ENCODE measurements around the gene FSTL4.

FSTL4 gene

DNA sequence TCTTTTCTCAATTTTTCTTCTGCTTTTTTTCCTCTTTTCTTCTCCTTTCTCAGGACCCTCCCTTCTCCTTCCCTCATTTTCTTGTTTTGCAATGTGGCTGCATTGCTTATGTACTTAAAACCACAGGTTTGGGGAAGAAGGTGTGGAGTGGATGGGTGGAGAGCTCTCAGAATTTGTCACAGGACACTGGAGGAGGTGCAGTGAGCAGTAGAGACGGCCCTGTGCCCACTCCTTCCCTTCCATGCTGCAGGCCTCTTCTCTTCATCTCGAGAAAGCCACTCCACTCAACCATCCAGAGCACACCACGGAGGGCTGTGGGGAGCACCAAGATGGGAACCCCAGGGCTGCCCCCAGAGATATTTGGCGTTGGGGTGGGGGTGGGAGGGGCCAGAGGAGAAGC lies 92.3 kb downstream of the FSTL4 start:
- DNase-seq = no peak

DNA sequence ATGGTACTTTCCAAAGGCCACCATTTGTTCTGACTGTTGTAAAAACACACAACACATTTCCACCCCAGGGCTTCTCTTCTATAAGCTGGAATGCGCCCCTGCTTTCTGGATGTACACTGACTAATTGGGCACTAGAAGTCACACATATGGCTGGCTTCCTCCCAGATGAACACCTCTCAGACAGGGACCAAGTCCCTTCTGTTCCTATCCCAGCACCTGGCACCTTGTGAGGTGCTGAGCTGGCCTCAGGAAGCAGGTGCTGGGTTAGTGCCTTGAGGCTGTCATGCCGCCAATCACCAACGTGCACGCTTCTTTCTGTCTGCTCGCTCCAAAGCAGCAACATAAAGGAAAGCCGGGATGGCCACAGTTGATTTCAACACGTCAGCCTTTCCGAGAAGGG lies 93.2 kb downstream of the FSTL4 start:
- no peak for DNase-seq

DNA sequence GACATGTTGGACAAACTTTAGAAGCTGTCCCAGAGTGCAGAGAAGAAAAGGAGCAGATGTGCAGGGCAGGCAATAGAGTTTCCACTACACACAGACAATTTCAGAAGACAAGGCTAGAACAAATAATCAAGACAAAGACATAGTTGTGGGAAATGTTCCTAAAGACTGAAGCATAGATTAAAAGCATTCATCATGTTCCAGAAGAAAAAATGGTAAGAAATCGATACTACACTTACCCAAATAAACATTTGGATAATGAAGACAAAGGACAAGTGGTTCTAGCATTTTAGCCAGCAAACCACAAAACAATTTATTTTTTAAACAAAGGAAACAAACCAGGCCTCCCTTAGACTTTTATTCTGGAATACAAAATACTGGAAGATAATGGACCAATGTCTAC lies 97.9 kb downstream of the FSTL4 start:
- DNase-seq = no peak

DNA sequence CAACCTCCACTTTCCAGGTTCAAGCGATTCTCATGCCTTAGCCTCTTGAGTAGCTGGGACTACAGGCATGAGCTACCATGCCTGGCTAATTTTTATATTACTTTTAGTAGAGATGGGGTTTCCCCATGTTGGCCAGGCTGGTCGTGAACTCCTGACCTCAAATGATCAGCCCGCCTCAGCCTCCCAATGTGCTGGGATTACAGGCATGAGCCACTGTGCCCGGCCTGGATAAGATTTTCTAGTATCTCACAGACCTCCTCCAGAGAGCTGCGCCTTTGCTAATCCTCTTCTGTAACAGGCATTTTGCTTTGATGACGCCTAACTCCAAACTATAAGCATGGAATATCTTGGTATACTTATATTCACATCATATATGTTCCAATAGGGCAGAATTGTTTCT lies 99.4 kb downstream of the FSTL4 start:
- no peak for DNase-seq

DNA sequence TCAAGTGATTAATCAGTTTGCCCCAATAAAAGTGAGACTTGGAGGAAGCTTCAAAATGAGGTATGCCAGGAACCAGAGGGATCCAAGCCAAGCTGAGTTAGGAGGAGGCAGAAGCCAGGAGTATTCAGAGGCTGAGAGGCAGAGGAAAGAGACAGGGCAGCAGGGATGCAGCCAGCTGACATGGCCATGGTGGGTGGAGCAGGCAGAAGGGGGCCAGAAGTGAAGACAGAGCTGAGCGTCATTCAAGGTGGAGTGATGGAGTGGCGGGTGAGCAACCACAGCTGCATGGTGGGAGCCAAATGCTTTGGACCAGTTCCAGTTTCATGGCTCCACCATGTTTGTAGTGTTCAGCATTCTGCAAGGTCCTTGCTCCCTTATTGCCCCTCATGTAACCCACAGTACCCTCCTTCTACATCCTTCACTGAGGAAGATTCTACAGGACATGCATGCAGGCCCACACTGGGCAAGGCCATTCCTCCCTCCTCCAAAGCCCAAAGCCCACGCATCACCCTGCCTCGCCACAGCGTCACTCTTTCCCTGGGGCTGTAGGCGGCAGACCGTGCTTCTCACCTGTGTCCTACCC lies 100.6 kb downstream of the FSTL4 start:
- DNase-seq = no peak

DNA sequence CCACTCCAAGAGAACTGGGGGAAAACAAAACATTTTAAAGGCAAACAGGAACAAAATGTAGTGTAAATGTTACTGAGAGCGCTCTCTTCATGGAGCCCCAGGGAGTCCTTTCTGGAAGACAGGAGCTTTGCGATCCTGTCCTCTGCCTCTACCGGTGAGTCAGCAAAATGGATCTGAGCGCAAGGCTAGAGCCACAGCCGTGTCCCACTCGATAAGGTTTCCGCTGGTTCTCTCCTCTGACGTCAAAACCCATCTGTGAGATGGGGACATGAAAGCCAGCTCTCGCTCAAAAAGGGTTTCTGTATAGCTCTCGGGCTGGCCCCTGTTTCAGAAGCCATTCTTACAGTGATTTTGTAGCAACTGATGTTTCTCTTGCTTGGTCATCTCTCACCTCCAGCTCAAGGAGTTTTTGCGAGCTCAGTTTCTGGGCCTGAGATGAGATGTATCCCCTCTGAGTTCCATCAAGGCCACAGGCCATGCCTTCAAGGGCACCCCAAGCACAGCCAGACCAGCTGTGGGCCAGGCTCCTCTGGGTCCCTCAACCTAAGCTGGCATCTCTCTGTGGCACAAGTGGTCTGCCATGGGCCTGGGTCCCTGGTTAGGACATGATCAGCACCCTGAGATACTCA lies 101.6 kb downstream of the FSTL4 start:
- DNase-seq = no peak

DNA sequence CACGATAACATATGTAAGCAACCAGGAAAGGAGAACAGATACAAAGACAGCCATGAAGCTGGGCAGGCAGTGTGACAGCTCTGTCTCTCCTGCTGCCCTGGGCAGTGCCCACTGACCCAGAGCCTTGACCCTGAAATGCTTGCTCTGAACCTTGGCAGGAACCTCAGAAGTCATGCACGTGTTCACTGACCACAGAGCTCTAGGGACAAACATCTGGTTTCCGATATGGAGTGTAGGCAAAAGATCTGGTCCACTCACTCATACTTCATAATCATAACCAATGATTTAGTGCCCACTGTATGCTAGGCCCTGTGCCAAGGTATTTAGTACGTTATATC lies 102.6 kb downstream of the FSTL4 start:
- DNase-seq = no peak

DNA sequence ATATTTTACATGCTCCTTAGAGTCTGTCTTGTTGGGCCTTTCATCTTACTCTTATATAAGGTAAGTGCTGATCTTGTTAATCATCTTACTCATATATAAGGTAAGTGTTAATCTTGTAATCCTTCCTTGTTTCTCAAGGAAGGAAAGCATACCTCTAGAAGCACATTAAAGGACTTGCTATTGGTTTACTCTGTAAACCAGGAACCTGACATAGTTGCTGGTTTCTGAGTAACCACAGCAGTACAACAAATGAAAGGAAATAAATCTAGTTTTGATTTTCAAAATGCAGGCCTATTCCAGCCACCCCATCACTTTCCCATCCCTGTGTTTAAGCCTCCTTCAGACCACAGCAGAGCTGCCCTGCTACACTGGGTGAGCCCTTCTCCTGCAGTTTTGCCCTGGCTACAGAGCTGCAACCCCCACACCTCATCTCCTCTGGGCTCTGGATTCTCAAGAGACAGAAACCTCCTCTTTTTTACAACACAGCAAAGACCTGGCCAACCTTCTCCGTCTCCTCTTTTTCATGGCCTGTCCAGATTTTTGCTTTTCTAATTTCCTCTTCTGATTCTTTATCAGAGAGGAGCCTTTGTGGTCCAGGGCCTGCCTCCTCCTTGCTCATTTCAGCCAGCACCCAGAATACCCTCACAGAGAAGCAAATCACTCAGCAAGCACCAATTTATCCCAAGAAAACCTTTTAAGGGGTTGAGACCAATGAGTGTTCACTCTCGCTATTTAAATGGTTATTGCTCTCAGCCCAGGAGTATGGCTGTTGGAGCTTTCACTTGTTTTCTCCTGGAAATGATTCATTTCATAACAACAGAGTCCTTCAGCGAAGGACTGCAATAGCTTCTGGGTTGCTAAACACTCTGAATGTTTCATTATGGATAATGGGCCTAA lies 103.2 kb downstream of the FSTL4 start:
- no peak for DNase-seq

DNA sequence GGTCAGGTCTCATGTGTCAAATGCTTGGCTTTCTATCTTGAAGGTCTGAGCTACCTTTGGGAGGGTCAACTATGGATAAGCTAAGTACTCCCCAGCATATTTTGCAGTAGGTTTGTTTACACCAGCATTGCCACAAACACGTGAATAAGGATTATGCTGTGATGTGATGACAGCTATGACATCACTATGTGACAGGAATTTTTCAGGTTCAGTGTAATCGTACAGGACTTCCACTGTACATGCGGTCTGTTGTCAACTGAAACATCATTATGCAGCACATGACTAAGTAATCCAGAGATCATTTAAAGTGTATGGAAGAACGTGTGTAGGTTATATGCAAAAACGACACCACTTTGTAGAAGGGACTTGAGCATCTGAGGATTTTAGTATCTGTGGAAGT lies 104.0 kb downstream of the FSTL4 start:
- no peak for DNase-seq

DNA sequence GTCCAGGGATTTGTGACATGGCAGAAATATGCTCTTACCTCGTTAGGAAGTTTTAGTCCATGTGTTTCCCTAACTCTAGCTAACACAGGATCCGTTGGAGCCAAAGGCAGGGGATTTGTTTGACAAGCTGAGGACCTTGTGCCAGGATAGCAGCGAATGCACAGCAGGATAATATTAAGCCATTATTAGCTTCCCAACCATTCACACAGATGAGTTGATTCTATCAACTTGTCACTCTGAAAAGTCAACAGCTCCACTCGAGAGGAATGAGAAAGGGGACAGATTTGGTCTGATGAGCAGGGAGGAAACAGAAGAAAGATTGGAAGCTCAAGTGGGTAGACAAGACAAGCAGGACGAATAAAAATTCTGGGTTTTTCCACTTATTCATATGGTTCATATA lies 106.2 kb downstream of the FSTL4 start:
- no peak for DNase-seq

DNA sequence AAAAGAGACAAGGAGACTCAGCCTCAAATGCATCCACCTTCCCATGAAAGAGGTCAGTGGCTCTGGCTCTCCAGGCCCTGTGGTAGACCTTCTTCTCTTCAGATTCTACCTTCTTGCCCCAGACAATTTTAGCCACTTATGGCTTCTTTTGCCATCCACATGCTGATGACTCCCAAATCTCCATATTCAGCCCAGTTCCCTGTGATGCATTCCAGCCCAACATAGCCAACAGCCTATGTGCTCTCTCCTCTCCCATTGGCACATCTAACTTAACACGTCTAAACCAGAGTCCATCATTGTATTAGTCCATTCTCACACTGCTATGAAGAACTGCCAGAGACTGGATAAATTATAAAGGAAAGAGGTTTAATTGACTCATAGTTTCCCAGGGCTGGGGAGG lies 108.8 kb downstream of the FSTL4 start:
- DNase-seq = no peak

DNA sequence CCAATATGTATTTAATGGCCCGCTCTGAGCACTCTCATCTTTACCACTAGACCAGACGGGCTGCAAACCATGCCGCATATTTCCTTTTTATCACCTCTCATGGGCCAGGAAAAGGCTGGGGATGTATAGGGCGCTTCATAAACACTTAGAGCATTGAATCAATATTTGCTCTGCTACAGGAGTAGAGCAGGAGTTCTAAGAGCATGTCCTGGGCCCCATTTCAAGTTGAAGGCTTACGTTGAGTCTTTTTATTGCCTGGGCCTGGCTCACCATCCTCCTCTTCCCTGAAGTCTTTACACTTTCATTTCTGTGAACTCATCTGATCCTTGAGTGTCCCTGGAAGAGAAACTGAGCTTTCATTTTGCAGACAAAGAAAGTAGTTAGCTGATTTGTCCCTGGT lies 112.4 kb downstream of the FSTL4 start:
- no peak for DNase-seq

DNA sequence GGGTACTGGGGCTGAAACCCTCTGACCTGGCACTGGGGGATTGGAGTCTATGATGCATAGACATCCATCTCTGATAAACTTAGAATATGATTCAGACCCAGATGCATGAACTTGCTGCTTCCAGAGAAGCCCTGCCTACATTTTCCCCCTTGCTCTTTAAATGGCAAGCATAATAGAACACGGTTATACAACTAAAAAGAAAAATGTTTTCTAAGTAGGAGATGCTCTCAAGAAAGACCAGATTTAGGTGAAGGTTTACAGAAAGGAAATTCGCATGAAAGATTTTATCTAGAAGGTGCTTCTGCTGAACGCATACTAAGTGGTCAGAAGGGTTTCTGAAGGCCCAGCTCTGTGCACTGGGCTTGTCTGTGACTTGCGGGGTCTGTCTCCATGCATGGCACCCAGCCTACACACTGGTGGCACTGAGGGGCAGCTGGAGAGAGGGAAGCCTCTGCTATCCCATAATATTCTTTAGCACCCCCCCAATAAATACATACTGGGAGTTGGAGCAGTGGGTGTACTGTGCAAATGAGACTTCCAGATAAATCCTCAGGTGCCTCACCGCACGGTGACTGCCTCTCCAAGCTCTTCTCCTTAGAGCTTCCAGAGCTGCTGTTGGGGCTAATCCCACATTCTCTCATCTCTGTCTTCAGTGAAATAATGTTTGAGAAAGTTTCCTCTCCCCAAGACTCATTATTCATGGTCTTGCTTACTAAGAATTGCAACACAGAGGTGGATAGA lies 114.6 kb downstream of the FSTL4 start:
- DNase-seq = peak in 6 of 56 donors; percentile 7 to 35 (median 15)

DNA sequence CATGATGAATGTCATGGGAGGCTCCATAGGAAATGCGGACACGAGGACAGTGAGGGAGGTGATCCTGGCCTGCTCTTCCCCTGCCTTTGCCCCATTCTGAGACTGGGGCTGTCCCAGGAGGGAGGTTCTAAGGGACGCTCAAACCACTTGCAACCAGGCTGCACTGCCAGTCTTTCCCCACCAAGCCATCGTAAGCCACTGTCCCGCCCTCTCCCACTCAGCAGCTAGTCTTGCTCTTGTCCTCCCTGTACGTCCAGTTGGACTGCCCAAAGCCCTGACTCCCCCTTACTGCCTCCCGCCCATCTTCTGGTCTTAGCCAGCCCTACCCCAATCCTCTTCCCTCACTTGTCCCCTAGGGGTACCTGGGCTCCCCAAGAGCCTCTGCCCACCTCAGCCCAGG lies 115.7 kb downstream of the FSTL4 start:
- DNase-seq = no peak

DNA sequence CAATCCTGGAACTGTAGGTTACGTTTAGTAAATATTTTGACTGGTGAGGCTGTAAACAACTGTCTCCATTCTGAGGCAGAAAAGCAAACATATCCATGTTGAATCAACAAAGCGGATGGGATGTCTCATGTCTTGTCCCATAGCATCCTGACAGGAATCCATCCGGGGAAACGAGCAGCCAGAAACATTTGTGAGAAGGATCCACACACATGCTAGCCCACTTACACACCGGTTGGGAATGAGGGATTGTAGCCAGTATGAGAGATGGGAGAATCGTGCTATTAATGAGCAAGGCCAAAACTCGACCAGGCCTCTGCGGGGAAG lies 117.5 kb downstream of the FSTL4 start:
- no peak for DNase-seq

DNA sequence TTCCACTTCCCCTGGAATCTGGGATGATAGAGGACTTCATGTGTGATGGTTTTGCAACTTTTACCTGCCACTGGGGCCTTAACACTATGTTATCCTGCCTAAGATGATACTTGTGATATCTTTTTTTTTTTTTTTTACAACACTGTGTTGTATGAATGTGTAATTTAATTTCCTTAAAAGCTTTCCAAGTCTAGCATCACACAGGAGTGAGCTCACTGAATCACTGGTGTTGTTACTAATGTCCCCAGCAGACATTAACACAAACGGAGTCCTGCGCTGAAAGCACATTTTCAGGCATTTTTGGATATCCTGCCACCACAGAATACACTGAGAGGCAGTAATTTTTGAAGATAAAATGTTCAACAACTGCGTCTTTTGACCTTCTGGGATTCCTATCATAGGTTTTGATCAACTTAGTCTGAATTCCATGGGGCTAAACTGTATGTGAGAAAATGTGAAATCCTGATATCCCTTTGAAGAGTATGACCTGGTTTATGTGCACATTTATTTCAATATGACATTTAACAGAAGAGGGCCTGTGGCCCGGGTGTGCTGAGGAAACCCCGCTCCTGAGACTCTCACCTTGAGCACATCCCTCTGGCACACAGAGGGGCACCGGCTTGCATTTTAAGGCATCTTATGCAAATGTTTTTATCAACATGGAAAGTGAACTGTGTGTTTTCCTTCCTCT lies 118.0 kb downstream of the FSTL4 start:
- DNase-seq = no peak

DNA sequence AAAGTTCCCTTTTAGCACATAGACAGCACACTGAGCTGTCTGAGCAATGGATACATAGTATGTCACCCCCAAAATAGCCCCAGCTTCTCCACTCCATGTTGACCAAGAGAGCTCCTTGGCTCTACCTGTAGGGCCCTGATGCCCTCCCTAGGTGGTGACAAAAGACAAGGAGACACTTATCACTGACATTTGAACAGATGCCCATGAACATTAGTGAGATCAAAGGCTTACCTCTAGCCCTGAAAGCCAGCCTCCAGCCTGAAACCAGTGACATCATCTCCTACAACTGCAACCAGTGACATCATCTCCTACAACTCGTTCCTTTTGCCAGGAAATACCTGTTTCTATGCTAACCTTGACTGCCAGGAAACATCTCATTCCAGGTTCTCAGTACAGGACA lies 122.7 kb downstream of the FSTL4 start:
- DNase-seq = no peak

DNA sequence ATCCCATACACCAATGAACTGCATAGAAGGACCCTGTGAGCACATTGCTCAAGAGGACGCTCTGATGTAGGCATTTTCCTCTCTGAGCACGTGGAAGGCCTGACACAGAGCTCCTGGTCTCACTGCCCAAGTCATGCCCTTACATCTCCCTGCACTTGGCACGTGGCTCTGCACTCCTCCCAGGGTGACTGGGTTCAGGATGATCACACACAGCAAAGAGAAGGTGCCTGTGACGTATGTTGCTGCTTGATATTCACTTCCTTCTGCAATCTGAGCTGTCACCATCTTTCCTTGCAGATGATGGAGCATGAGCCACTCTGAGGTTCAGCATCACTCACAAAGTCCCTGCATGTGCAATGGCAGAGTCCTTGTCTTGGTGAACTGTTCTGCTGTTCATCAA lies 125.2 kb downstream of the FSTL4 start:
- no peak for DNase-seq

DNA sequence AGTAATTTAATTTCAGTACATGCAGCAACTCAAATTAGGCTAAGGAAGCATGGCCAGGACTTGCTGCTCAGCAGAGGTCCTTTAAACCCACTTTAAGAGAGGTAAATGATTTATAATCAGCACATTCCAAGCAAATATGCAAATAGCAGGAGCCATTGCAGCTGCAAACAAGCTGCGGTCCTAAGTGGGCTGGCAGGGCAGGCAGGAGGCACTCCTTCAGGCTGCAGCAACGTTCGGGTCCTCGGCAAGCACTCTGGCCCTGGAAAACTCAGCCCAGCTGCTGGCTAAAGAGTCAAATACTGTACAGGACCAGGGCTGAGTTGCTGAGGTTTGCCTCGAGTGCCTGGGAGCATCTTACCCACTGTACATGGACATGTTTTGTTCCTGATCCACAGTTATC lies 126.9 kb downstream of the FSTL4 start:
- DNase-seq = no peak

DNA sequence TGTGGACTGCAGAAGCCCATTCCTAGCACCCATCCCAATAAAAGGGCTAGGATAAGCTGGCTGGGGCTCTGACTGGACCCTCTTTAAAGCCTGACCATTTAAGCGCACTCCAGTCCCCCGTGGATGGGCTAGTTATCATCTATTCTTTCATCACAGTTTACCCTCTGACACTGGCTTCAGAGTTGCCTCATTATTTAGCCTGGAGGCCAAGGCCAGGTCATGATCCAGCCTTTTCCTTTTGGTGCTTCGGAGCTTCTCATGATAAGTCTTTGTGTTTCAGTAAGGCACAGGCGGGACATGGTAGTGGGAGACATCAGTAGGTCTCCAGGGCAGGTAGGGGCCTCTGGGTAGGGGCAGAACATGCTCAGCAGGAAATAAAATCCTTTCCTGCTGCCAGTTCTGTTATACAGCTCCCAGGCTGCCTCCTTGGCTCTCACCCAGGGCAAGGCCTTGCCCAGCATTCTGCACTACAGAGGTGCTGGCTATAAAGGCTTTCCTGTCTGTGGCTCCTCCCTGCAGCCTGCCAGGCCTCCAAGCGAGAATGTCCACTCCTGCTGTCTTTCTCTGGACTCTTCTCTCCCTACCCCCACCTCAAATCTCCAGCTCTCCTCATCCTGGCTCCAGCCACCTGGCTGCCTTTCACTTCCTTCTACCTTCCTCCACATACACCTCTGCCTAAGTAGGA lies 128.8 kb downstream of the FSTL4 start:
- peak in 1 of 56 donors; percentile 8 for DNase-seq

DNA sequence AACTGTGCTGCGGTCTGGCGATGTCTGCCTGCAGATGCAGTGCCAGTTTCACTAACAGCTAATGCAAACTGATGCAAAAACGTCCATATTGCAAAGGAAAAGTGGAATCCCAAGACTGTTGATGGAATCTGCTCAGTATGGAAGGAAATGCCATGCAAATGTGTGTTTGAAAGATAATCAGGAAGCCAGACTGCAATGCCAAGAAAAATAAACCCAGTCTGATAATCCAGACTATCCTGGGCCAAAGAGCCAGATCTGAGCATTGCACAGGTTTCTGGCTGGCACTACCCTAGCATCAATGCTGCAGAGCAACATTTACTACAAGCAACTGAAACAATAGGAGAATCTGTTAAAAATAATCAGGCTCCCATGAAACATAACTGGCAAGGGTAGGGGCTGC lies 130.3 kb downstream of the FSTL4 start:
- no peak for DNase-seq

Data from nucleus accumbens (tissue), 56 donors.